ENCODE results near the gene CCDC102A.

DNA sequence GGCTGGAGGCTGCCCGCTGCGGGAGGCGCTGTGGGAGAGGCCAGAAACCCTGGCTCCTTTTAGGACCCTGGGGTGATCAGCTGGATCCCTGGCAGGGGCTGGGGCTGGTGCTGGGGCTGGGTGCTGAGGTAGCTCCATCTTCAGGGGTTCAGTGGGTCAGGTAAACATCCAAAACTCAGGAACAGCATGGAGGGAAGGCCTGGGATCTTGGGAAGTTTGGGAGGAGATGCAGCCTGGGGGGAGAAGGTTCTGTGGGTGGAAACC, 27.0 kb upstream of the CCDC102A start:
- no peak for TF ChIP-seq POLR2A (IDR thresholded peaks at IDR 0.05)
- TF ChIP-seq, protein P1, sequence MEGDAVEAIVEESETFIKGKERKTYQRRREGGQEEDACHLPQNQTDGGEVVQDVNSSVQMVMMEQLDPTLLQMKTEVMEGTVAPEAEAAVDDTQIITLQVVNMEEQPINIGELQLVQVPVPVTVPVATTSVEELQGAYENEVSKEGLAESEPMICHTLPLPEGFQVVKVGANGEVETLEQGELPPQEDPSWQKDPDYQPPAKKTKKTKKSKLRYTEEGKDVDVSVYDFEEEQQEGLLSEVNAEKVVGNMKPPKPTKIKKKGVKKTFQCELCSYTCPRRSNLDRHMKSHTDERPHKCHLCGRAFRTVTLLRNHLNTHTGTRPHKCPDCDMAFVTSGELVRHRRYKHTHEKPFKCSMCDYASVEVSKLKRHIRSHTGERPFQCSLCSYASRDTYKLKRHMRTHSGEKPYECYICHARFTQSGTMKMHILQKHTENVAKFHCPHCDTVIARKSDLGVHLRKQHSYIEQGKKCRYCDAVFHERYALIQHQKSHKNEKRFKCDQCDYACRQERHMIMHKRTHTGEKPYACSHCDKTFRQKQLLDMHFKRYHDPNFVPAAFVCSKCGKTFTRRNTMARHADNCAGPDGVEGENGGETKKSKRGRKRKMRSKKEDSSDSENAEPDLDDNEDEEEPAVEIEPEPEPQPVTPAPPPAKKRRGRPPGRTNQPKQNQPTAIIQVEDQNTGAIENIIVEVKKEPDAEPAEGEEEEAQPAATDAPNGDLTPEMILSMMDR (IDR thresholded peaks at IDR 0.05): no peak
